Panc1 (cell line): ENCODE results near the gene SNTG2. TPM values are rescaled to one million over a fixed set of nuclear protein-coding genes. Genes with fewer than 3 reads are reported as not detected.

ENCODE experiments used
- ATAC-seq: fragments of 200-7000 bp; cut with Tn5 transposase; 2 replicates; pipeline ENCODE4 v1.9.1; 2020; ENCODE audit warnings: mild to moderate bottlenecking, moderate library complexity
- BruUV-seq: library from RNA; stranded (reverse); fragments of 400-500 nt; replicated peaks from 2 replicates; lab custom pipeline; 2021; lab: Mats Ljungman, UMichigan
- CTCF ChIA-PET: fragments of 300-600 bp; sonication (Branson Sonifier 250); formaldehyde crosslinking; loops from one replicate; lab custom pipeline; 2022; ENCODE audit warnings: antibody characterized with exemption; lab: Charles Lee
- POLR2A ChIA-PET: fragments of 300-600 bp; sonication (Branson Sonifier 250); formaldehyde crosslinking; loops from one replicate; lab custom pipeline; 2022; ENCODE audit warnings: antibody characterized with exemption; lab: Charles Lee
- DNase-seq: peaks from one replicate; pipeline ENCODE4 v3.0.0-alpha.2; 2010; ENCODE audit warnings: low read depth, low spot score
- H3K27ac ChIP-seq: 2 replicates; pipeline ENCODE4 v1.5.1; 2011; ENCODE audit warnings: mild to moderate bottlenecking, low read length, inconsistent platforms
- H3K27me3 ChIP-seq: fragments of 200-500 bp; sonication (Bioruptor generic); 2 replicates; pipeline ENCODE4 v1.6.0; 2014; ENCODE audit warnings: low read length, inconsistent platforms; ENCODE audit not compliant: control insufficient read depth, insufficient read depth
- H3K36me3 ChIP-seq: fragments of 200-500 bp; sonication (Bioruptor generic); 2 replicates; pipeline ENCODE4 v1.5.1; 2014; ENCODE audit warnings: inconsistent platforms, mild to moderate bottlenecking, low read length, moderate library complexity; ENCODE audit not compliant: control insufficient read depth, insufficient read depth
- H3K4me1 ChIP-seq: 2 replicates; pipeline ENCODE4 v1.5.1; 2011; ENCODE audit warnings: inconsistent platforms, mild to moderate bottlenecking, low read length, moderate library complexity; ENCODE audit not compliant: control insufficient read depth, insufficient read depth
- H3K4me3 ChIP-seq, 2 experiments: 2 replicates each; pipeline ENCODE4 v1.5.1; 2011 to 2012; ENCODE audit warnings: low read depth in 2 of 2, low read length in 2 of 2, mild to moderate bottlenecking in 2 of 2, inconsistent platforms in 1 of 2, moderate library complexity in 1 of 2
- H3K9me3 ChIP-seq: fragments of 200-500 bp; sonication (Bioruptor generic); 2 replicates; pipeline ENCODE4 v1.5.1; 2014; ENCODE audit warnings: low read depth, mild to moderate bottlenecking, inconsistent platforms, low read length, moderate library complexity; ENCODE audit not compliant: control insufficient read depth, insufficient read depth
- CTCF ChIP-seq: fragments of 450-650 bp; IDR thresholded peaks from 2 replicates; pipeline ENCODE4 v1.5.1; 2017; ENCODE audit warnings: mild to moderate bottlenecking
- POLR2AphosphoS5 ChIP-seq: IDR thresholded peaks from 2 replicates; pipeline ENCODE4 v1.6.1; 2012; ENCODE audit warnings: mild to moderate bottlenecking, low read depth, low read length, moderate library complexity
- REST ChIP-seq, 2 experiments: IDR thresholded peaks; 2 replicates each; pipeline ENCODE4 v1.6.1; 2011 to 2012; ENCODE audit warnings: low read depth in 2 of 2, control low read depth in 1 of 2, low read length in 1 of 2, mild to moderate bottlenecking in 1 of 2, moderate library complexity in 1 of 2; ENCODE audit not compliant: insufficient read depth in 1 of 2
- SIN3A ChIP-seq: IDR thresholded peaks from 2 replicates; pipeline ENCODE4 v1.6.1; 2012; ENCODE audit warnings: low read depth, mild to moderate bottlenecking, low read length, moderate library complexity, borderline replicate concordance; ENCODE audit not compliant: insufficient read depth
- TCF7L2 ChIP-seq: IDR thresholded peaks from 2 replicates; pipeline ENCODE4 v1.6.1; 2011; ENCODE audit warnings: mild to moderate bottlenecking, low read depth, low read length, inconsistent platforms
- in situ Hi-C: cut with HindIII; loops from 2 replicates; pipeline ENCODE4 v1.10.0; 2016; ENCODE audit warnings: low sequenced_read_pairs, low pct_unique_long_range_greater_than_20kb
- intact Hi-C: fragments of 100-400 bp; cut with micrococcal nuclease; formaldehyde crosslinking; loops from one replicate; pipeline ENCODE4 v1.10.0; 2022; ENCODE audit not compliant: unreplicated experiment
- total RNA-seq: library from RNA; stranded (reverse); gene quantifications from one replicate; pipeline ENCODE4 v1.2.1, GENCODE V29; 2021; ENCODE audit not compliant: unreplicated experiment

Gene SNTG2
- total RNA-seq, 1 experiment from 2014 or later, result not detected

- POLR2A ChIA-PET, result no interaction called here
- Histone ChIP-seq H3K27ac (no peak overlapping the region), H3K9me3 (no peaks in the 10 kb centered on the region), H3K36me3 (no peaks in the 10 kb centered on the region), H3K4me1 (no peaks in the 10 kb centered on the region), H3K27me3 (no peaks in the 10 kb centered on the region), H3K4me3 (no peak overlapping the region)
- TF ChIP-seq TCF7L2 (no peak), SIN3A (no peak), POLR2AphosphoS5 (no peak), REST (IDR thresholded peaks at IDR 0.05; ENCODE audit: insufficient read depth in 1 of 2, low read depth in 2 of 2, low read length in 1 of 2) (no peak)
- DNase-seq, result no peak
- no TSS peak for BruUV-seq
- intact Hi-C loops (no loop called here), in situ Hi-C loops (no loop called here)
- CTCF ChIA-PET, result no interaction called here
- ATAC-seq, result no peak
These were observed 187.3 kb downstream of the SNTG2 start for GRCh38 chr2:1137913-1138391.

- Histone ChIP-seq H3K4me3 (peak overlapping the region in 1 of 2 experiments; percentile 32; a peak in 1 of 4 replicates), H3K27ac (no peak overlapping the region), H3K9me3 (no peaks in the 10 kb centered on the region), H3K36me3 (no peaks in the 10 kb centered on the region), H3K27me3 (no peaks in the 10 kb centered on the region), H3K4me1 (no peaks in the 10 kb centered on the region)
- TF ChIP-seq TCF7L2 (no peak), POLR2AphosphoS5 (no peak), SIN3A (no peak), CTCF (peak; percentile 99), REST (IDR thresholded peaks at IDR 0.05; ENCODE audit: insufficient read depth in 1 of 2, low read depth in 2 of 2, low read length in 1 of 2) (no peak)
- no TSS peak for BruUV-seq
- ChIA-PET CTCF (interaction anchor here (0.8 to 1.2 kb wide), 3 partner anchors 9 to 187 kb away, joined by 3 to 7 read pairs (median 3); no protein-coding TSS in a partner anchor), POLR2A (no interaction called here)
- in situ Hi-C loops (no loop called here), intact Hi-C loops (loop anchor here (5.0 kb wide), 1 partner anchor 188 kb away; the partner anchor contains the start of gene SNTG2)
- peak; percentile 92 for ATAC-seq
- DNase-seq, result peak; percentile 24
These were observed 189.8 kb downstream of the SNTG2 start for GRCh38 chr2:1140389-1141003.
